Activated CD8-positive, alpha-beta memory T cell treated with anti-CD3 and anti-CD28 coated beads for 4 hours (primary cell): ENCODE data around the gene C6orf15.

Experiments used
- DNase-seq, 2 donors: peaks; one replicate each; pipeline ENCODE4 v3.0.0-alpha.2; 2020; ENCODE audit warnings: low read depth in 2 of 2

C6orf15 gene

GRCh38 chr6:31130751-31131150, 18.4 kb upstream of the C6orf15 start:
- no peak for DNase-seq

- DNase-seq: no peak
Observed at GRCh38 chr6:31129130-31129529, 16.8 kb upstream of the C6orf15 start.

GRCh38 chr6:31128093-31128676, 15.8 kb upstream of the C6orf15 start:
- peak; percentile 26 to 50 for DNase-seq

GRCh38 chr6:31126396-31127175, 14.2 kb upstream of the C6orf15 start:
- DNase-seq: no peak

GRCh38 chr6:31125586-31126363, 13.4 kb upstream of the C6orf15 start:
- DNase-seq: no peak

GRCh38 chr6:31125162-31125561, 12.8 kb upstream of the C6orf15 start:
- no peak for DNase-seq

- DNase-seq: no peak
Observed at GRCh38 chr6:31122791-31123706, 10.7 kb upstream of the C6orf15 start.

GRCh38 chr6:31121131-31121790, 8.9 kb upstream of the C6orf15 start:
- DNase-seq: no peak

- no peak for DNase-seq
Observed at GRCh38 chr6:31120151-31120915, 8.0 kb upstream of the C6orf15 start, which contains the start of gene CDSN. CDSN (minus strand) TSS chr6:31120446; CDS start chr6:31120419, 27 bp downstream.

GRCh38 chr6:31118178-31118577, 5.8 kb upstream of the C6orf15 start:
- DNase-seq: no peak

- no peak for DNase-seq
Observed at GRCh38 chr6:31116661-31117385, 4.4 kb upstream of the C6orf15 start.

- no peak for DNase-seq
Observed at GRCh38 chr6:31115941-31116560, 3.7 kb upstream of the C6orf15 start.

- DNase-seq: no peak
Observed at GRCh38 chr6:31114970-31115849, 2.8 kb upstream of the C6orf15 start.

- DNase-seq: no peak
Observed at GRCh38 chr6:31114541-31114878, 2.1 kb upstream of the C6orf15 start, which contains the start of gene PSORS1C1. PSORS1C1 (plus strand) TSS chr6:31114800; CDS start chr6:31129633, 14,833 bp downstream.

- DNase-seq: no peak
Observed at GRCh38 chr6:31113861-31114540, 1.6 kb upstream of the C6orf15 start.

GRCh38 chr6:31111712-31112111, 663 bp downstream of the C6orf15 start:
- no peak for DNase-seq

- DNase-seq: no peak
Observed at GRCh38 chr6:31110825-31111582, 1.4 kb downstream of the C6orf15 start.
